KOPT-K1 (cell line): ENCODE measurements around the gene IL1RAP.

Experiments used
- H3K27ac ChIP-seq: fragments of 200-600 bp; sonication (generic); 2 replicates; pipeline ENCODE4 v1.5.1; 2016; ENCODE audit warnings: antibody characterized with exemption, mild to moderate bottlenecking, low read depth, low read length; ENCODE audit not compliant: poor library complexity, severe bottlenecking
- H3K36me3 ChIP-seq: fragments of 200-600 bp; sonication (generic); 2 replicates; pipeline ENCODE4 v1.5.1; 2017; ENCODE audit warnings: antibody characterized with exemption, mild to moderate bottlenecking, low read length, moderate library complexity; ENCODE audit not compliant: insufficient read depth
- H3K9me3 ChIP-seq: fragments of 200-600 bp; sonication (generic); 2 replicates; pipeline ENCODE4 v1.5.1; 2017; ENCODE audit warnings: antibody characterized with exemption, low read length, mild to moderate bottlenecking; ENCODE audit not compliant: insufficient read depth, poor library complexity, severe bottlenecking

Gene IL1RAP

GRCh38 chr3:190595179-190595795 is 81.4 kb downstream of the IL1RAP start:
- Histone ChIP-seq H3K36me3 (no peaks in the 10 kb centered on the region), H3K27ac (no peak overlapping the region), H3K9me3 (no peaks in the 10 kb centered on the region)

DNA sequence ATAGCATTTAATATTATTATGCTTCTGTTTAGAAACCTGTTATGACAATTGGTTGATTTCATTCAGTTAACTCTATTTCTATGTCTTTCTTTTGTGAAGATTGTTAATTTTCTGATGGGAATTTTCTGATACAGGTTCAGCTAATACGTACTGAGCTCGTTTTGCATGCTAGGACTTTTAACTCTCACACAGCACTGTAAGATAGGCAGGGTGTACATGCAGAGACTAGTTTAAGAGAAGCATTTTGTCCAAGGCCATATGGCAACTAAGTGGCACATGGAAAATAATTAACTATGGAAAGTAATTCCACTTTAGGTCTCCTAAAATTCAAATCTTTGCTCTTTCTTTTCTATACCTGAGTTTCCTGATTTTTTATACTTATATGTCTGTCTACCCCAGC is 81.9 kb downstream of the IL1RAP start:
- Histone ChIP-seq H3K27ac (no peak overlapping the region), H3K36me3 (no peaks in the 10 kb centered on the region), H3K9me3 (no peaks in the 10 kb centered on the region)

GRCh38 chr3:190596349-190597285 is 82.7 kb downstream of the IL1RAP start:
- Histone ChIP-seq H3K27ac (no peak overlapping the region), H3K9me3 (no peaks in the 10 kb centered on the region), H3K36me3 (no peaks in the 10 kb centered on the region)

GRCh38 chr3:190597291-190597690 is 83.4 kb downstream of the IL1RAP start:
- Histone ChIP-seq H3K36me3 (no peaks in the 10 kb centered on the region), H3K27ac (no peak overlapping the region), H3K9me3 (no peaks in the 10 kb centered on the region)

- H3K27ac ChIP-seq: no peak overlapping the region
- H3K36me3 ChIP-seq: no peaks in the 10 kb centered on the region
- no peaks in the 10 kb centered on the region for H3K9me3 ChIP-seq
Measured at GRCh38 chr3:190601622-190602021, 87.7 kb downstream of the IL1RAP start.

- Histone ChIP-seq H3K9me3 (no peaks in the 10 kb centered on the region), H3K36me3 (no peaks in the 10 kb centered on the region)
Measured at GRCh38 chr3:190605385-190605784, 91.5 kb downstream of the IL1RAP start.

GRCh38 chr3:190606596-190606995 is 92.7 kb downstream of the IL1RAP start:
- Histone ChIP-seq H3K9me3 (no peaks in the 10 kb centered on the region), H3K36me3 (no peaks in the 10 kb centered on the region), H3K27ac (no peak overlapping the region)

More at GRCh38 chr3:190605385-190605784, 91.5 kb downstream of the IL1RAP start:
- H3K27ac ChIP-seq: no peak overlapping the region

GRCh38 chr3:190607021-190607420 is 93.1 kb downstream of the IL1RAP start:
- Histone ChIP-seq H3K9me3 (no peaks in the 10 kb centered on the region), H3K36me3 (no peaks in the 10 kb centered on the region), H3K27ac (no peak overlapping the region)

GRCh38 chr3:190608850-190609589 is 95.1 kb downstream of the IL1RAP start:
- no peaks in the 10 kb centered on the region for H3K36me3 ChIP-seq

GRCh38 chr3:190614226-190615059 is 100.6 kb downstream of the IL1RAP start:
- no peak overlapping the region for H3K27ac ChIP-seq
- H3K36me3 ChIP-seq: no peaks in the 10 kb centered on the region
- no peaks in the 10 kb centered on the region for H3K9me3 ChIP-seq

More at GRCh38 chr3:190608850-190609589, 95.1 kb downstream of the IL1RAP start:
- H3K9me3 ChIP-seq: no peaks in the 10 kb centered on the region
- no peak overlapping the region for H3K27ac ChIP-seq

GRCh38 chr3:190615060-190615384 is 101.1 kb downstream of the IL1RAP start:
- no peaks in the 10 kb centered on the region for H3K36me3 ChIP-seq
- H3K9me3 ChIP-seq: no peaks in the 10 kb centered on the region
- H3K27ac ChIP-seq: no peak overlapping the region

DNA sequence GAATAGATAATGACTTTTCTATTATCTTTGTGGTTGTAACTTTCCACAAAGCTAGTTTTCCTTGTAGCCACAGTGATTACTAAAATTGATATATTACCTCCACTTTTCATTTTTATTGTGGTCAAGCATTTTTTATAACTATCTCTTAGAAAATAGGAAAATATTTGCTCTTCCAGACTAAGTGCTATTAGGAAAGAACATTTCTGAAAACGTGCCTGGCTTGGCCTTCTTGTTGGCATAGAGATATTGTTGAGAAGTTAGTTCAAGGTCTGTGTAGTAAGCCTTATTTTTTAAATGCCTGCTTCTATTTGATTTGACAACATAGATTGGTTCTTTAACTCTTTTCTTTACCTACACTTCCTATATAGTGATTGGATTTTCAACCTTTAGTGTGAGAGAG is 101.7 kb downstream of the IL1RAP start:
- Histone ChIP-seq H3K27ac (no peak overlapping the region), H3K9me3 (no peaks in the 10 kb centered on the region), H3K36me3 (no peaks in the 10 kb centered on the region)

GRCh38 chr3:190616637-190617036 is 102.8 kb downstream of the IL1RAP start:
- no peaks in the 10 kb centered on the region for H3K9me3 ChIP-seq
- no peaks in the 10 kb centered on the region for H3K36me3 ChIP-seq
- H3K27ac ChIP-seq: no peak overlapping the region

DNA sequence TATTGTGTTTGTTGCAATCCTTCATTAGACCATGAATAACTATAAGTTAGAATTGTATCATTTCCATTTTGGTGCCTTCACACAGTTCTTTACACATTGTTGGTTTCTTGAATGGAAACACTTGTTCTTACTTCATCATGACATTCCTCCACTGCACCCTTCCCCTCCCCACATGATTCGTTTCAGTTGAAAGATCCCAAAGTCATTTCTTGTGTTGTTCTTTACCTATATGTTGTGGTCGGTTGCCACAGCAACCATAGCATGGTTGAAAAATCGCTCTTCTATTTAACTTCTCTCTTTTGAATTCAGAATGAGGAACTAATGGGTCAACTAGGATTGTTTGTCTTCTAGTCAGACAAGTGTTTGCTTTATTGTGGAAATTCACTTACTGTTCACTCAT is 103.3 kb downstream of the IL1RAP start:
- H3K9me3 ChIP-seq: no peaks in the 10 kb centered on the region
- H3K27ac ChIP-seq: no peak overlapping the region
- H3K36me3 ChIP-seq: no peaks in the 10 kb centered on the region
